ENCODE measurements around the gene SH3BP2.

DNA sequence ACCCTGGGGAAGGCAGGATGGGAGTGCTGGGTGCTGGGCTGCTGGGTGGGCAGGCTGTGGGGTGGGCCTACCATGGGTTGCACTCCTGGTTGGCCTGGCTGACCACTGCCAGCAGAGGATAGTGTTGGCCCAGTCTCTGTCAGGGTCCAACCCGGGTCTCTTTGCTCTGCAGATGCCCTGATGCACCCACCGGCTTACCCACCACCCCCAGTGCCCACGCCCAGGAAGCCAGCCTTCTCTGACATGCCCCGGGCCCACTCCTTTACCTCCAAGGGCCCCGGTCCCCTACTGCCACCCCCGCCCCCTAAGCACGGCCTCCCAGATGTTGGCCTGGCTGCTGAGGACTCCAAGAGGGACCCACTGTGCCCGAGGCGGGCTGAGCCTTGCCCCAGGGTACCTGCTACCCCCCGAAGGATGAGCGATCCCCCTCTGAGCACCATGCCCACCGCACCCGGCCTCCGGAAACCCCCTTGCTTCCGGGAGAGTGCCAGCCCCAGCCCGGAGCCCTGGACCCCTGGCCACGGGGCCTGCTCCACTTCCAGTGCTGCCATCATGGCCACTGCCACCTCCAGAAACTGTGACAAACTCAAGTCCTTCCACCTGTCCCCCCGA is 36.5 kb downstream of the SH3BP2 start:
- TF ChIP-seq, protein P1, sequence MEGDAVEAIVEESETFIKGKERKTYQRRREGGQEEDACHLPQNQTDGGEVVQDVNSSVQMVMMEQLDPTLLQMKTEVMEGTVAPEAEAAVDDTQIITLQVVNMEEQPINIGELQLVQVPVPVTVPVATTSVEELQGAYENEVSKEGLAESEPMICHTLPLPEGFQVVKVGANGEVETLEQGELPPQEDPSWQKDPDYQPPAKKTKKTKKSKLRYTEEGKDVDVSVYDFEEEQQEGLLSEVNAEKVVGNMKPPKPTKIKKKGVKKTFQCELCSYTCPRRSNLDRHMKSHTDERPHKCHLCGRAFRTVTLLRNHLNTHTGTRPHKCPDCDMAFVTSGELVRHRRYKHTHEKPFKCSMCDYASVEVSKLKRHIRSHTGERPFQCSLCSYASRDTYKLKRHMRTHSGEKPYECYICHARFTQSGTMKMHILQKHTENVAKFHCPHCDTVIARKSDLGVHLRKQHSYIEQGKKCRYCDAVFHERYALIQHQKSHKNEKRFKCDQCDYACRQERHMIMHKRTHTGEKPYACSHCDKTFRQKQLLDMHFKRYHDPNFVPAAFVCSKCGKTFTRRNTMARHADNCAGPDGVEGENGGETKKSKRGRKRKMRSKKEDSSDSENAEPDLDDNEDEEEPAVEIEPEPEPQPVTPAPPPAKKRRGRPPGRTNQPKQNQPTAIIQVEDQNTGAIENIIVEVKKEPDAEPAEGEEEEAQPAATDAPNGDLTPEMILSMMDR (IDR thresholded peaks at IDR 0.05; ENCODE audit: low read length): no peak
- TF ChIP-seq EZH2 (IDR thresholded peaks at IDR 0.05; ENCODE audit: borderline replicate concordance, low read length): no peak
